ENCODE results near the gene DOCK6. TPM values are rescaled to one million over a fixed set of nuclear protein-coding genes. Genes with fewer than 3 reads are reported as not detected.

Gene DOCK6
- total RNA-seq, 1 experiment from 2014 or later: 23.6 TPM

- no peak for DNase-seq (ENCODE audit: low spot score)
- in situ Hi-C loops (cut with HindIII; ENCODE audit: low sequenced_read_pairs): no loop called here
These were observed 60.5 kb downstream of the DOCK6 start for GRCh38 chr19:11201791-11202190.

- DNase-seq (ENCODE audit: low spot score): no peak
- in situ Hi-C loops (cut with HindIII; ENCODE audit: low sequenced_read_pairs): no loop called here
These were observed 61.4 kb downstream of the DOCK6 start for GRCh38 chr19:11200931-11201330.

- DNase-seq (ENCODE audit: low spot score): no peak
- in situ Hi-C loops (cut with HindIII; ENCODE audit: low sequenced_read_pairs): no loop called here
These were observed 62.2 kb downstream of the DOCK6 start for GRCh38 chr19:11200015-11200574.

GRCh38 chr19:11199517-11199916 lies 62.8 kb downstream of the DOCK6 start:
- DNase-seq (ENCODE audit: low spot score): no peak
- in situ Hi-C loops (cut with HindIII; ENCODE audit: low sequenced_read_pairs): no loop called here

GRCh38 chr19:11198769-11199424 lies 63.4 kb downstream of the DOCK6 start:
- DNase-seq (ENCODE audit: low spot score): no peak
- in situ Hi-C loops (cut with HindIII; ENCODE audit: low sequenced_read_pairs): no loop called here

GRCh38 chr19:11198175-11198534 lies 64.2 kb downstream of the DOCK6 start:
- in situ Hi-C loops (cut with HindIII; ENCODE audit: low sequenced_read_pairs): no loop called here
- DNase-seq (ENCODE audit: low spot score): no peak

- in situ Hi-C loops (cut with HindIII; ENCODE audit: low sequenced_read_pairs): no loop called here
- peak; percentile 38 for DNase-seq (ENCODE audit: low spot score)
These were observed 64.8 kb downstream of the DOCK6 start, which contains the start of gene KANK2 for GRCh38 chr19:11197291-11198174. Gene KANK2, minus strand, starts transcription at chr19:11197545. Its CDS starts 3,034 bp downstream, at chr19:11194511.

- DNase-seq (ENCODE audit: low spot score): no peak
- in situ Hi-C loops (cut with HindIII; ENCODE audit: low sequenced_read_pairs): no loop called here
These were observed 65.7 kb downstream of the DOCK6 start for GRCh38 chr19:11196406-11197287.

GRCh38 chr19:11195681-11196080 lies 66.6 kb downstream of the DOCK6 start:
- in situ Hi-C loops (cut with HindIII; ENCODE audit: low sequenced_read_pairs): no loop called here
- no peak for DNase-seq (ENCODE audit: low spot score)

- in situ Hi-C loops (cut with HindIII; ENCODE audit: low sequenced_read_pairs): no loop called here
- no peak for DNase-seq (ENCODE audit: low spot score)
These were observed 67.4 kb downstream of the DOCK6 start for GRCh38 chr19:11194656-11195558.

GRCh38 chr19:11194173-11194572 lies 68.2 kb downstream of the DOCK6 start:
- DNase-seq (ENCODE audit: low spot score): no peak
- in situ Hi-C loops (cut with HindIII; ENCODE audit: low sequenced_read_pairs): no loop called here

GRCh38 chr19:11192957-11193939 lies 69.1 kb downstream of the DOCK6 start:
- in situ Hi-C loops (cut with HindIII; ENCODE audit: low sequenced_read_pairs): no loop called here
- DNase-seq (ENCODE audit: low spot score): no peak

GRCh38 chr19:11191934-11192333 lies 70.4 kb downstream of the DOCK6 start:
- in situ Hi-C loops (cut with HindIII; ENCODE audit: low sequenced_read_pairs): no loop called here
- no peak for DNase-seq (ENCODE audit: low spot score)

GRCh38 chr19:11191273-11191755 lies 71.0 kb downstream of the DOCK6 start:
- in situ Hi-C loops (cut with HindIII; ENCODE audit: low sequenced_read_pairs): no loop called here
- DNase-seq (ENCODE audit: low spot score): no peak

- in situ Hi-C loops (cut with HindIII; ENCODE audit: low sequenced_read_pairs): no loop called here
- DNase-seq (ENCODE audit: low spot score): no peak
These were observed 71.8 kb downstream of the DOCK6 start for GRCh38 chr19:11190501-11190900.

GRCh38 chr19:11187441-11187840 lies 74.9 kb downstream of the DOCK6 start:
- no peak for DNase-seq (ENCODE audit: low spot score)
- in situ Hi-C loops (cut with HindIII; ENCODE audit: low sequenced_read_pairs): no loop called here

GRCh38 chr19:11182994-11183393 lies 79.3 kb downstream of the DOCK6 start:
- no peak for DNase-seq (ENCODE audit: low spot score)
- in situ Hi-C loops (cut with HindIII; ENCODE audit: low sequenced_read_pairs): no loop called here

All from G401 (cell line).